IMR-90 (cell line): ENCODE results near the gene PSMG1. TPM values are rescaled to one million over a fixed set of nuclear protein-coding genes. Genes with fewer than 3 reads are reported as not detected.

ENCODE experiments used
- ATAC-seq: fragments of 200-7000 bp; cut with Tn5 transposase; 2 replicates; pipeline ENCODE4 v1.9.1; 2020; ENCODE audit warnings: low read depth, mild to moderate bottlenecking, moderate library complexity
- BruUV-seq: library from RNA; stranded (reverse); fragments of 400-500 nt; replicated peaks from 2 replicates; lab custom pipeline; 2021; lab: Mats Ljungman, UMichigan
- CTCF ChIA-PET: fragments of 300-600 bp; formaldehyde crosslinking; extraction: SDS; loops from one replicate; lab custom pipeline; 2021; ENCODE audit warnings: antibody characterized with exemption; lab: Yijun Ruan, JAX
- POLR2A ChIA-PET: fragments of 300-600 bp; sonication (Branson Sonifier 250); formaldehyde crosslinking; loops from one replicate; lab custom pipeline; 2022; ENCODE audit warnings: antibody characterized with exemption; ENCODE audit not compliant: unreplicated experiment; lab: Charles Lee
- DNase-seq: peaks from one replicate; pipeline ENCODE4 v3.0.0; 2013
- H2AFZ ChIP-seq: replicated peaks from 2 replicates; pipeline ENCODE3; 2013; ENCODE audit warnings: low read length, mild to moderate bottlenecking; ENCODE audit not compliant: poor library complexity
- H2AK5ac ChIP-seq: 2 replicates; pipeline ENCODE4 v1.6.1; 2013; ENCODE audit warnings: low read depth, low read length, inconsistent platforms
- H2AK9ac ChIP-seq: replicated peaks from 2 replicates; pipeline ENCODE3; 2013; ENCODE audit warnings: mild to moderate bottlenecking, low read depth, low read length, moderate library complexity; ENCODE audit not compliant: poor library complexity
- H2BK120ac ChIP-seq: 2 replicates; pipeline ENCODE4 v1.6.1; 2013; ENCODE audit warnings: low read depth, low read length, inconsistent platforms
- H2BK15ac ChIP-seq: 3 replicates; pipeline ENCODE4 v1.6.1; 2013; ENCODE audit warnings: low read depth, low read length, inconsistent platforms
- H2BK20ac ChIP-seq: 2 replicates; pipeline ENCODE4 v1.6.1; 2013; ENCODE audit warnings: low read depth, mild to moderate bottlenecking, inconsistent platforms, low read length, moderate library complexity
- H2BK5ac ChIP-seq: 2 replicates; pipeline ENCODE4 v1.6.1; 2013; ENCODE audit warnings: mild to moderate bottlenecking, low read depth, low read length, inconsistent platforms; ENCODE audit not compliant: poor library complexity, severe bottlenecking
- H3K14ac ChIP-seq: replicated peaks from 2 replicates; pipeline ENCODE4 v1.6.1; 2013; ENCODE audit warnings: low read depth, low read length, inconsistent platforms
- H3K18ac ChIP-seq: 2 replicates; pipeline ENCODE4 v1.6.1; 2013; ENCODE audit warnings: low read depth, low read length, control low read depth
- H3K23ac ChIP-seq: 2 replicates; pipeline ENCODE4 v1.6.1; 2013; ENCODE audit warnings: low read depth, low read length, inconsistent platforms
- H3K27ac ChIP-seq: 2 replicates; pipeline ENCODE4 v1.5.1; 2013; ENCODE audit warnings: mild to moderate bottlenecking, control low read depth, low read length; ENCODE audit not compliant: insufficient read depth
- H3K27me3 ChIP-seq: 2 replicates; pipeline ENCODE4 v1.6.1; 2013; ENCODE audit warnings: low read length; ENCODE audit not compliant: control insufficient read depth, insufficient read depth
- H3K36me3 ChIP-seq: 2 replicates; pipeline ENCODE4 v1.6.1; 2013; ENCODE audit warnings: low read length, mixed read lengths; ENCODE audit not compliant: control insufficient read depth, insufficient read depth
- H3K4ac ChIP-seq: 2 replicates; pipeline ENCODE4 v1.6.1; 2013; ENCODE audit warnings: low read depth, low read length, inconsistent platforms
- H3K4me1 ChIP-seq: 2 replicates; pipeline ENCODE4 v1.6.1; 2013; ENCODE audit warnings: low read length, mixed read lengths; ENCODE audit not compliant: control insufficient read depth, insufficient read depth
- H3K4me2 ChIP-seq: 2 replicates; pipeline ENCODE4 v1.6.1; 2013; ENCODE audit warnings: low read depth, mild to moderate bottlenecking, control low read depth, low read length, moderate library complexity
- H3K4me3 ChIP-seq: 2 replicates; pipeline ENCODE4 v1.5.1; 2013; ENCODE audit warnings: low read depth, mild to moderate bottlenecking, control low read depth, low read length, moderate library complexity; ENCODE audit not compliant: insufficient read depth
- H3K56ac ChIP-seq: 2 replicates; pipeline ENCODE4 v1.6.1; 2013; ENCODE audit warnings: low read length, inconsistent platforms; ENCODE audit not compliant: insufficient read depth; ENCODE audit errors: extremely low read depth
- H3K79me1 ChIP-seq, 2 experiments: 2 replicates each; pipeline ENCODE4 v1.6.1; 2013; ENCODE audit warnings: low read length in 2 of 2, inconsistent platforms in 1 of 2, low read depth in 1 of 2
- H3K9ac ChIP-seq: 2 replicates; pipeline ENCODE4 v1.6.1; 2013; ENCODE audit warnings: low read depth, low read length, control low read depth
- H3K9me1 ChIP-seq: 2 replicates; pipeline ENCODE4 v1.6.1; 2013; ENCODE audit warnings: low read length, inconsistent platforms; ENCODE audit not compliant: insufficient read depth
- H3K9me3 ChIP-seq: 2 replicates; pipeline ENCODE4 v1.6.1; 2013; ENCODE audit warnings: low read length; ENCODE audit not compliant: control insufficient read depth, insufficient read depth
- H4K20me1 ChIP-seq: 2 replicates; pipeline ENCODE4 v1.6.1; 2013; ENCODE audit warnings: low read length, inconsistent platforms; ENCODE audit not compliant: insufficient read depth
- H4K5ac ChIP-seq: 2 replicates; pipeline ENCODE4 v1.6.1; 2013; ENCODE audit warnings: mild to moderate bottlenecking, low read depth, low read length, control low read depth
- H4K8ac ChIP-seq, 2 experiments: 2 replicates each; pipeline ENCODE4 v1.6.1; 2013; ENCODE audit warnings: low read depth in 2 of 2, low read length in 2 of 2, control low read depth in 1 of 2, inconsistent platforms in 1 of 2
- H4K91ac ChIP-seq: 2 replicates; pipeline ENCODE4 v1.6.1; 2013; ENCODE audit warnings: low read depth, low read length, inconsistent platforms; ENCODE audit not compliant: insufficient read depth
- POLR2A ChIP-seq: IDR thresholded peaks from 2 replicates; pipeline ENCODE4 v1.6.1; 2012; ENCODE audit warnings: mild to moderate bottlenecking, low read depth, low read length
- WGBS, 2 experiments: methylation state at CpG; one replicate each; pipeline versions ENCODE4 v1.1.5 to v1.1.7; 2013; ENCODE audit warnings: missing lambda C conversion rate in 2 of 2; ENCODE audit not compliant: insufficient read length in 1 of 2; ENCODE audit errors: extremely low coverage in 2 of 2; 5-methylcytosine and 5-hydroxymethylcytosine counted together
- dilution Hi-C: fragments of 300-500 bp; cut with HindIII; formaldehyde crosslinking; loops from one replicate; pipeline ENCODE4 v1.14.3; 2018; ENCODE audit warnings: low sequenced_read_pairs; ENCODE audit not compliant: unreplicated experiment
- in situ Hi-C: fragments of 300-500 bp; cut with MboI; formaldehyde crosslinking; loops from 3 replicates; pipeline ENCODE4 v1.14.3; 2019; ENCODE audit warnings: low sequenced_read_pairs, inconsistent platforms, mixed read lengths
- intact Hi-C: fragments of 100-400 bp; cut with micrococcal nuclease; formaldehyde crosslinking; loops from 2 replicates; pipeline ENCODE4 v1.10.0; 2022
- polyA plus RNA-seq, 3 experiments: library from polyadenylated mRNA; depleted of rRNA; stranded (reverse); fragments of >200 nt; gene quantifications; 2 replicates each; pipeline ENCODE4 v1.2.3, GENCODE V29; 2012; ENCODE audit warnings: low replicate concordance in 1 of 3
- total RNA-seq: library from RNA; depleted of rRNA; stranded (reverse); fragments of >200 nt; gene quantifications from 2 replicates; pipeline ENCODE4 v1.2.3, GENCODE V29; 2012
- TF ChIP-seq, protein P1 (sequence below): fragments of 150-350 bp; IDR thresholded peaks from 2 replicates; pipeline ENCODE4 v1.6.1; 2017; ENCODE audit warnings: mild to moderate bottlenecking, antibody characterized with exemption, low read length, low read depth
- TF ChIP-seq, protein P2 (sequence below): conservative IDR thresholded peaks from 2 replicates; pipeline ENCODE4 v1.5.1; 2012; ENCODE audit warnings: mild to moderate bottlenecking, low read depth, low read length, improper control_type of control experiment
- TF ChIP-seq, protein P3 (sequence below): fragments of 150-350 bp; IDR thresholded peaks from 2 replicates; pipeline ENCODE4 v1.6.1; 2016; ENCODE audit warnings: low read depth, mild to moderate bottlenecking, low read length, moderate library complexity, borderline replicate concordance

PSMG1 gene
- total and polyA plus RNA-seq, 2 of the 4 experiments (the other 2 are of a cell fraction) = 37.8 to 45.4 TPM

DNA sequence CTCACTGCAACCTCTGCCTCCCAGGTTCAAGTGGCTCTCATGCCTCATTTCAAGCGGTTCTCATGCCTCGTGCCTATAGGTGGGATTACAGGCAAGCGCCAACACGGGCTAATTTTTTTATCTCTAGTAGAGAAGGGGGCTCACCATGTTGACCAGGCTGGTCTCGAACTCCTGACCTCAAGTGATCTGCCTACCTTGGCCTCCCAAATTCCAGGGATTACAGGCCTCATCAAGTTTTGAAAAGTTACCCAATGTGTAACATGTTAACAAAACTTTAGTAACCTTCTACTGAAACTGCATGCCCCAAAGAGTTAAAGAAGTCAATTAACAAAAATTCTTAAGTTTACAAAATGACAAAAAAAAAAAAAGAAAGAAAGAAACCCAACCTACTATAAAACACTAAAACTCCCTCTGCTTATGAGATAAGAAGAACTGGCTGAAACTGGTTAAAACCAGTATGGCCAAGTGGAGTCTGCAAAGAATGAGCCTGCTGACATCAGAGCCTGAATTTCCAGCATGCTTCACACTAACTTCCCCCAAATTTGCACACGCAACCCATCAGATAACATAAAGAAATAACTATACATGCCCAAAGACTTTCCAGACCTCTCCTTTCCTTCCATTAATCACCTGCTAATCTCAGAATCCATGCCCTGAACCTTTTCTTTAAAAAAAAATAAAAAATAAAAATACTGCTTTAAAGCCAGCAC lies 25.5 kb upstream of the PSMG1 start:
- no peak overlapping the region for H3K27ac ChIP-seq
- H4K20me1 ChIP-seq = no peaks in the 10 kb centered on the region
- H3K14ac ChIP-seq = no peak overlapping the region
- H2AK5ac ChIP-seq = no peak overlapping the region
- peak; percentile 21 for DNase-seq
- H2BK15ac ChIP-seq = no peak overlapping the region
- no peak overlapping the region for H4K91ac ChIP-seq
- no peak overlapping the region for H3K23ac ChIP-seq
- 0 out of 2 replicates have a peak, but pooled peaks cover 2% of the 10 kb centered on the region for H3K4me1 ChIP-seq
- no peak overlapping the region for H2BK120ac ChIP-seq
- H2AK9ac ChIP-seq = no peak overlapping the region
- no peak overlapping the region for H3K4ac ChIP-seq
- WGBS, 2 experiments = no CpG with 5 or more reads among the region's 6 CpGs
- H2BK5ac ChIP-seq = no peak overlapping the region
- H3K27me3 ChIP-seq = no peaks in the 10 kb centered on the region
- H3K18ac ChIP-seq = no peak overlapping the region
- H3K9me1 ChIP-seq = no peaks in the 10 kb centered on the region
- H4K5ac ChIP-seq = no peak overlapping the region
- H3K9me3 ChIP-seq = no peaks in the 10 kb centered on the region
- no peak overlapping the region for H4K8ac ChIP-seq
- no peak for ATAC-seq
- no peak overlapping the region for H3K56ac ChIP-seq
- TF ChIP-seq, protein P1, sequence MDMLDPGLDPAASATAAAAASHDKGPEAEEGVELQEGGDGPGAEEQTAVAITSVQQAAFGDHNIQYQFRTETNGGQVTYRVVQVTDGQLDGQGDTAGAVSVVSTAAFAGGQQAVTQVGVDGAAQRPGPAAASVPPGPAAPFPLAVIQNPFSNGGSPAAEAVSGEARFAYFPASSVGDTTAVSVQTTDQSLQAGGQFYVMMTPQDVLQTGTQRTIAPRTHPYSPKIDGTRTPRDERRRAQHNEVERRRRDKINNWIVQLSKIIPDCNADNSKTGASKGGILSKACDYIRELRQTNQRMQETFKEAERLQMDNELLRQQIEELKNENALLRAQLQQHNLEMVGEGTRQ = no peak
- no peak for TF ChIP-seq POLR2A
- TF ChIP-seq, protein P2, sequence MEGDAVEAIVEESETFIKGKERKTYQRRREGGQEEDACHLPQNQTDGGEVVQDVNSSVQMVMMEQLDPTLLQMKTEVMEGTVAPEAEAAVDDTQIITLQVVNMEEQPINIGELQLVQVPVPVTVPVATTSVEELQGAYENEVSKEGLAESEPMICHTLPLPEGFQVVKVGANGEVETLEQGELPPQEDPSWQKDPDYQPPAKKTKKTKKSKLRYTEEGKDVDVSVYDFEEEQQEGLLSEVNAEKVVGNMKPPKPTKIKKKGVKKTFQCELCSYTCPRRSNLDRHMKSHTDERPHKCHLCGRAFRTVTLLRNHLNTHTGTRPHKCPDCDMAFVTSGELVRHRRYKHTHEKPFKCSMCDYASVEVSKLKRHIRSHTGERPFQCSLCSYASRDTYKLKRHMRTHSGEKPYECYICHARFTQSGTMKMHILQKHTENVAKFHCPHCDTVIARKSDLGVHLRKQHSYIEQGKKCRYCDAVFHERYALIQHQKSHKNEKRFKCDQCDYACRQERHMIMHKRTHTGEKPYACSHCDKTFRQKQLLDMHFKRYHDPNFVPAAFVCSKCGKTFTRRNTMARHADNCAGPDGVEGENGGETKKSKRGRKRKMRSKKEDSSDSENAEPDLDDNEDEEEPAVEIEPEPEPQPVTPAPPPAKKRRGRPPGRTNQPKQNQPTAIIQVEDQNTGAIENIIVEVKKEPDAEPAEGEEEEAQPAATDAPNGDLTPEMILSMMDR = no peak
- TF ChIP-seq, protein P3, sequence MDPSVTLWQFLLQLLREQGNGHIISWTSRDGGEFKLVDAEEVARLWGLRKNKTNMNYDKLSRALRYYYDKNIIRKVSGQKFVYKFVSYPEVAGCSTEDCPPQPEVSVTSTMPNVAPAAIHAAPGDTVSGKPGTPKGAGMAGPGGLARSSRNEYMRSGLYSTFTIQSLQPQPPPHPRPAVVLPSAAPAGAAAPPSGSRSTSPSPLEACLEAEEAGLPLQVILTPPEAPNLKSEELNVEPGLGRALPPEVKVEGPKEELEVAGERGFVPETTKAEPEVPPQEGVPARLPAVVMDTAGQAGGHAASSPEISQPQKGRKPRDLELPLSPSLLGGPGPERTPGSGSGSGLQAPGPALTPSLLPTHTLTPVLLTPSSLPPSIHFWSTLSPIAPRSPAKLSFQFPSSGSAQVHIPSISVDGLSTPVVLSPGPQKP = no peak
- CTCF ChIA-PET = no interaction called here
- H2AFZ ChIP-seq = no peak overlapping the region
- H3K4me2 ChIP-seq = no peak overlapping the region
- BruUV-seq = no TSS peak
- peaks cover 0 to 3% of the 10 kb centered on the region in 2 experiments; a peak in 2 of 4 replicates for H3K79me1 ChIP-seq
- intact Hi-C loops = no loop called here
- in situ Hi-C loops = no loop called here
- dilution Hi-C loops = no loop called here
- H3K36me3 ChIP-seq = peaks cover 25% of the 10 kb centered on the region
- H2BK20ac ChIP-seq = no peak overlapping the region
- POLR2A ChIA-PET = no interaction called here
- no peak overlapping the region for H3K9ac ChIP-seq
- no peak overlapping the region for H3K4me3 ChIP-seq
